DMS79 treated with DMSO at 0.1 percent for 48 hours (cell line): ENCODE data around the gene MAN2A2.
A peak's percentile ranks its signal among the peaks of the same experiment; 100 is the strongest.

Experiments used
- DNase-seq: peaks from one replicate; lab custom pipeline; 2025; lab: John Stamatoyannopoulos, UW

Gene MAN2A2

DNA sequence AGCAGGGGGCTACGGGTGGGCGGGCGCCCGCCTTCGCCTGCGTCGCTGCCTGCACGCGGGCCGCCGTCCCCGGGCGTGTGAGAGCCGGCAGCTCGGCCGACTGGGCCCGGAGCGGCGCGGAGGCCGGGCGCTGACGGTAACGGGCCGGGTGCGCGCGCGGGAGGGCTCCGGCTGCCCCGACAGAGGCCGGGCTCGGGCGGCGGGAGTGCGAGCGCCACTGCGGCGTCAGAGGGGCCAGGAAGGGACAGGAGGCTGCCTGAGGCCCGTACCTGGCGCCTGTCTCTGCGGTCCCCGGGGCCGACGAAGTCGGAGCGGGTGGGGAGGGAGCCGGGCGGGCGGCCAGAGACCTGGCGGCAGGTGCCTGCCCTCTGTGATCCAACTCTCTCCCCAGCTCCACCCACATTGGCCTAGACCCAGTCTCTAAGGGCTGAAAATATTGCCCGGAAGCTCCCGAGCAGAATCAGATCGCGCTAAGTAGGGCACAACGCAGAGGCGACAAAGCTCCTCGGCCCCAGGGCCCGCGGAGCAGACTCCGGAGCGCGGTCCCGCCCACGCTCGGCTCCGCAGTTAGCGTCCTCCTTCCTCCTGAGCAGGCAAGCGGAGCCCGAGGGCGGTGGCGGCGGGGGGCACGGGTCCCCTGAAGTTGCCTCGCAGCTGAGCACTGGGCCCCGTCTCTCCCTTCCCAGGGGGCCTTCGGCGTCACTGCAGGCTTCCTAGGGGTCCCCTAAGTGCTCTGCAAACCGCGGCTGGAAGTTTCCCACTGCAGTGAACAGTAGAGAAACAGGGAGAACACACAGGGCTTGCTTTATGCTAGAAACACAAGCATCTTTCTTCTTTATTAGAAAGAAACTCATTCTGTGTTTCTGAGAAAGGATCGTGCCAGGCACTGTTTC, at the start of gene MAN2A2:
Gene MAN2A2, plus strand, starts transcription at position 463 of the 893 bp plus-strand sequence. CDS start 906 bp downstream, outside the sequence.
- peak; percentile 6 for DNase-seq

DNA sequence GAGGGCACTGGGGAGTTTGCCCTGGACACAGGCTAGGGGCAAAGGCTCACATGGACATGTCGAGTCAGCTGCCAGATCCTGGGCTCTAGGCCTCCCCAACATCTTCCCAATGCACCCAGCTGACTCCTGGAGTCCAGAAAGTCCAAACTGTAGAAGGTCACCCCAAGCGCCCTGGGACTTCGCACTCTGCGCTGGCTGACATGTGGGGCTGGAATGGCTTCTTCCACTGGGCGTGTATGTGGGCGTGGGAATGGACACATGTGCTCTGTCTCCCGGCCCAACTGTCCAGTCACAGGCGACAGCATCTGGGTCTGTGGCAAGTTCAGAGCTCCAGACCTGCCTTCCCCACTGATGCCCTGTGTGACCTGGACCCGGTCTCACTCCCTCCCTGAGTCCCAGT, 48.0 kb upstream of the MAN2A2 start:
- no peak for DNase-seq

DNA sequence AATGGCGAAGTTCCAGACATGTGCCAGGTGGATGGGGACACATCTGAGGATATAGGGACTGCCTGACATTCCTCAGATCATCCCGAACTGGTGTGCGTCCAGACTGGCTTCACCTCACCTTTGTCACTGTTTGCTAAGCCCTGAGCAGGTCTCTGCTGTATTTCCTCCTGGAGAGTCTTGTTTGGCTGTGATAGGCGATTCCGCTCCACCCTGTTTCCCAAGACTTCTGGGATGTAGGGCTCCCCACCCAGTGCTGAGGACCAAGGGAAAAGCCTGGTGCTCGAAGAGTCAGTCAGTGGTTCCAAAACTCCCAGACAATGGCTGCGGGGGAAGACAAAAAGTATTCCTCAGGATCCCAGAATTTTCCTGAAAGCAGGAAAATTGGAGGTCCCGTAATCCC, 45.8 kb upstream of the MAN2A2 start:
- no peak for DNase-seq

DNA sequence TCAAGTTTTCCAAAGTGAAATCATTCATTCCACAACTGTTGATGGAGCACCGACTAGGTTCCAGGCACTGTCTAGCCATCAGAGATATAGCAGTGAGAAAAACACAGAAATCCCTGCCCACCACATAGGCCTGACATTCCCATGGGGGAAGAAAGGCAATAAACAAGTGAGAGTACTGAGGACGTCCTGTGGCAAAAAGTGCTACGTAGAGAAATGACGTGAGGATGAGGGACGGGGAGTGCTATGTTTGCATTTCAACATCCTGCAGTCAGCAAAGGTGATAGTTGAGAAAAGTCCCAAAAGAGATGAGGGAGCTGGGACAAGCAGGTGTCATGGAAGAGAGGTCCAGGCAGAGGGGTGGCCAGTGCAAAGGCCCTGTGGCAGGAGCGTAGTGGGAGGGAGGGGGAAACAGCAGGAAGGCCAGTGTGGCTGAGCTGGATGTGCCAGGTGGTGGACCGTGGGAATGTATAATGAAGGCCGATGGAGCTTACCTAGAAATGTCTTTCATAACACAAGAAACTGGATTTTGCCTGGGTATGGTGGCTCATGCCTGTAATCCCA, 45.1 kb upstream of the MAN2A2 start:
- no peak for DNase-seq

DNA sequence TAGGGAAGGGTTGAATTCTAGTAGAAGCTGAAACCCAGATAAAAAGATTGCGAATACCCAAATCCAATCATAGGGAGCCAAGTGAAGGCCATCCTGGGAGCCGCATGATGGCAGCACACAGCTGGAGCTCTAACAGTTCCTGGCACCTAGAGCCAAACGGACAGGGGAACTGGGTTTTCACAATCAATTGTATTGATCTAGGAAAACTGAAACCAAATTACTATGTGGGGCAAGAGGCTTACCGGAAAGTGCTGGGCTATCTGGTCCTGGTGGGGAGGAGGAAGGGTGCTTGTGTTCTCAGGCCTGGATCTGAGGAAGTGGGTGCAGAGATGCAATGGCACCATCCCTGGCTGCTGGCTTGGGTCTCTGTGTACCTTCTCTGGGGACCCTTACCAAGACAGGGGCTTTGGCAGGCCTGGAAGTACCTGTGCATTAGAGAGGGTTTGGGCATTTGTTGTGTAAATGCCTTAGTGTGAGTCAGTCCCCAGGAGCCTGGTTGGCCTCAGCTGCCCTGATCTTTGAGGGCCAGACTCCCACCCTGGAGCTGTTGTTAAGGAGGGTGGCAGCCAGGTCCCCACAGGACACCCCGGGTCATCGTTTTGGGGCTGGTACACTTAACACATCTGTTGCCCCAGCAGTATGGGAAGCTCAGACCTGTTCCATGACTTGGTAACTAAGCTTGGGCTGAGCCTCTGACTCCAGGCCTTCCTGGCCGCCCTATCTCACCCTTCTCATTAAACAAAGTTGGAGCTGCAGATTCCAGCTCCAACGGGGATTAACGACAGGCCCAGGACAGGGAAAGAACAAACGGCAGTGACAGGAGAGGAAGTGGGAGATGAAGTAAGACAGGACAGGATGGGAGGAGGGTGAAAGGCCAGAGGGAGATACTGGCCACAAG, 43.6 kb upstream of the MAN2A2 start:
- no peak for DNase-seq

DNA sequence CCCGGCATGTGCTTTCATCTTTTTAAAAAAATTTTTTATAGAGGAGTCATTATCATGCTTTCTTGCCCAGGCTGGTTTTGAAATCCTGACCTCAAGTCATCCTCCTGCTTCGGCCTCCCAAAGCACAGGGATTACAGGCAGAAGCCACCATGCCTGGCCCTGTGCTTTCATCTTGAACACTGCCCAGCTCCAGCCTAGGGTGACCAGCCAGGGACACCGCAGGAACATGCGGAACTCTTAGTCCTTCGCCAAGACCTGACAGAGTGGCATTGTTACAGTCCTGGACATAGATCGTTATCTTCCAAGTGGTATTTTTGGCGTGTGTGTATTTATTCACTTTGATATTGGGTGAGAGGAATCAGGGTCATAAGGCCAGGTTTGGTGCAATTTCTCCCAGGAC, 42.7 kb upstream of the MAN2A2 start:
- no peak for DNase-seq

DNA sequence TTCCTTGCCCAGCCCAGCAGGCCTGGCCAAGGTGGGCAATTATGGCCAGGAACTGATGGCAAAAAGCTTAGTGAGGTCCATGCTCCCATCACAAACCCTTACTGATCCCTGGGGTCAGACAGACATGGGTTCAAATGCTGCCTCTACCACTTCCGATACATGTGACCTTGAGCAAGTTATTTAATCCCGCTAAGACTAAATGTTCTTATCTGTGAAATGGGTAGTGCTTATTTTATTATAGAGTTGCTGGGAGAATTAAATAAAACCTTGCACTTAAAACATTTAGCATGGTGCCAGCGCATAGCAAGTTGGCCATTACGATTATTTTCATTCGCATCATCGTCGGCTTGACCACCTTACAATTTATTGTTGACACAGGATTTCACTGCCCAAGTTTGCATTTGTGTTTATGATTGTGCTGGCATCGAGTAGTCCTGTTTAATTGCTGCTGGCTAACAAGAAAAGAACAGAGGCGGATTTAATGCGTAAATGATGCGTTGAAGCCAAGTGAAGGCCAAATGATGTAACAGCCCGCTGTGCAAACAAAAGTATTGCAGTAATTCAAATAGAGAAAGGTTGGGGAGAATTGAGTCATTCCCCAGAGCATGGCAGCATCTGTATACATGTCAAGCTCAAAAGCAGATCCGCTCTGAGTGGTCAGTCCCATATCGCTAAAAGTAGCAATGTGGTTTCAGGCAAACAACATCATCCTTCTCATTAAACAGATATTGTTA, 42.0 kb upstream of the MAN2A2 start:
- DNase-seq, result no peak

DNA sequence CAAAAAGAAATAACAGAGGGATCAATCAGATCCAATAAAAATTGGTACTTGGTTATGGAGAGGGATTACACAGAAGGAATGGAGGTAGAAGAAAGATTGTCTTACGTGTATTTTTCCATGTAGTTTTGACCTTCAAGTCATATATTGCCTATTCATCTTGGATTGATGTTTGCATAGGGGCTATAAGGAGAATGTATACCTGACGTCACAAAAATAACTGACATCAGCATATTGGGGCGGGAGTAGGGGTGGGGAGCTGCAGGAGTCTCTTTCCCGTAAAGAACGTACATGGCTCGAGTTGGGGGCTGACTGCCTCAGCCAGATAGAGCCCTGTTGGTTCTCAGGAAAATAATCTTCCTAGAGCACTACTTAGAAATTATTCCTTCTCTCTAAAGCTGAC, 40.6 kb upstream of the MAN2A2 start:
- no peak for DNase-seq

DNA sequence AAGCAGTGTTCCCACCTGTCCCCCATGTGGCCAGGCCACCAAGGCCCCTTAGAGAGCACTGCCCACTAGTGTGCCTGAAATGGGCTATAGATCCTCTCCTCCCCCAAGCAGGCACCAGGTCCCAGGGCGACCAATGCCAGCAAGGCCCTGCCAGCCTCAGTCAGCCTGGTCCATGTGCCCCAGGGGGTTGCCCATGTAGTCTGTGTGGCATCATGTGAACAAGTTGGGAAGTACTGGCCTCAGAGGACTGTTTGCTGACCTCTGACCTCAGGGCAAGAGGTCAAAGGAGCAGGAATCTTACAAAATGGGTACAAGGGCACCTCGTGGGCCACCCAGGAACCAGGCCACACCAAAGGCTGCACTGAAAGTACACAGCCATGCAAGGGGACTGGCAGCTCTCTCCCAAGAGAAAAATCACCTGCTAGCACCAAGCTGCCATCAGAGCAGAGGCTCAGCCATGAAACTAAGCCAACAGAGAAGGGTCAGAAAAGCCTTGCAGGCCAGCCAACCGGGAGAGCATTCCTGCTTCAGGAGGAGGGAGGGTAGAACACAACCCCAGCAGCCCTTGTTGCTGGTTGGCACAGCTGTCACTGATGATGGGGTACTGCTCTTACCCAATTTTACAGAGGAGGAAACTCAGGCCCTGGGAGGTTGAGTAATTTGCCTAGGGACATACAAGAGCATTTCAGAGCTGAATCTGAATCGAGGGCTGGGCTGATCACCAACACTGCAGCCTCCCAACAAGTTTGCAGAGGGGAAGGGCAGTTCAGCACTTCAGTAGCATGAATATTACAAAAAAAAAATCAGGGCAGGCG, 39.9 kb upstream of the MAN2A2 start:
- no peak for DNase-seq

DNA sequence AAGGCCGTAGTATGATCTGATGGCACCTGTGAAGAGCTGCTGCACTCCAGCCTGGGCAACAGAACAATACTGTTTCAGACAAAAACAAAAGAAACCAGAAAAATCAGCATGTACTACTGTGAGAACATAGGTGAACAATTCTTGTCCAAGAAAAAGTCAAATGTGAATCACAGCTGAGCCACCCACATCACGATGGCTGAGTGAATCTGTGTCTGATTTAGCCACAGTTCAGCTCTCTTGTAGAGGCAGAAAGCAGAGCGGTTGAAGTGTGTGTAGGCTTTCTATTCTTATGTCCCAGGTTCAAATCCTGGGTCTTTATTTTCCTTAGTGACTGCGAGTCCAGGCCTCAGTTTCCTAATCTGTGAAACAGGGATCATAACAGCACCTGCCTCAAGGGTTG, 39.1 kb upstream of the MAN2A2 start:
- DNase-seq, result no peak

DNA sequence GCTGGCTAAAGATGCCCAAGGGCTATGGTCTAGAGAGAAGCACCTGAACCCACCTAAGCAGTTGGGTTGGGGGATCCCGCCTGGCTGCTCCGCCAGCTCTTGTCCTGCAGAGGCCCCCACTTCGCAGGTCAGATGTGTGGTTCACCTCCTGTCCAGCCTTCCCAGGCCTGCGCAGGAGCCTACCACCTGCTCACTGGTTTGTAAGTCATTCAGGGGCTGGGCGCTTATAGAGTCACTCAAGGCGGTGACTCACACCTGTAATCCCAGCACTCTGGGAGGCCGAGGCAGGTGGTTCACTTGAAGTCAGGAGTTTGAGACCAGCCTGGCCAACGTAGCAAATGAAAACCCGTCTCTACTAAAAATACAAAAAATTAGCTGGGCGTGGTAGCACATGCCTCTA, 38.6 kb upstream of the MAN2A2 start:
- DNase-seq, result no peak

DNA sequence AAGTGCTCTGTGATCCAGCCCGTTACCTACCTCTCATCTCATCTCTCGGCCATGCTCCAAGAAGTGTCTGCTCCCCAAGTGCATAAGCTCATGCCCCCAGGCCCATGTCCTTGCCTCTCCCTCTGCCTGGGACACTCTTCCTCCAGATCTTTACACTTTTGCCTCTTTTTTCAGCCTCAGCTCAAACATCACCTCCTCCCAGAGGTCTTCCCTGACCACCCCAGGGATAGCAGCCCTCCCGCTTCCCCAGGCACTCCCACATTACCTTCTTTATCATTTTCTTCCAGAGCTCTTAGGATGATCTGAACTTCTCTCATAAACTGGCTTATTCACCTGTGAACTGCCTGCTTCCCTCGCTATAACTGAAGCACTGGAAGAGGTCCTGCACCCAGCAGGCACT, 37.4 kb upstream of the MAN2A2 start:
- no peak for DNase-seq

DNA sequence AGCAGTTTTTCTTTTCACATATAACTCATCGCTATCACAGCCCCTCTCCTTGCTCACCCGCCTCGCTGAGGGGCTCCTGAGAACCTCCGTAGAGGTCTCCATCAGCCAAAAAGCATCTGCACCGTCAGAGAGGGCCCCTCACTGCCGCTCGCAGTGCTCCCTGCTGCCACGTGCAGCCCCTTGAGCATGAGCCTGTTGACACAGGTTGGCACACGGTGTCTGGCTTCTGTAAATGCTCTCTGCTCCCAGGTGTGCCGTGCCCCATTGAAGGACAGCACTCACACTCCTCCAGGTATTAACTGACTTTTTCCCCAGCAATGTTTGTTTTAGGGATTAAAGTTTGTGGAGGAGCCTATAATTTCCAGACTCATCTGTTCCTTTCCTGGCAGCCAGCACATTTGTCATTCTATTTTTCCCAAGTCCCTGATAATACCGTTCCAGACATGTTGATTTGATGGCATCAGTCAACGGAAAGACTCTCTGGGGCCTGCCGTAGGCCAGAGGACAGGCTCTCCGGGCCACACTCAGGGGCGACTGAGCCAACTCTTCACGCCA, 36.9 kb upstream of the MAN2A2 start:
- peak; percentile 16 for DNase-seq

DNA sequence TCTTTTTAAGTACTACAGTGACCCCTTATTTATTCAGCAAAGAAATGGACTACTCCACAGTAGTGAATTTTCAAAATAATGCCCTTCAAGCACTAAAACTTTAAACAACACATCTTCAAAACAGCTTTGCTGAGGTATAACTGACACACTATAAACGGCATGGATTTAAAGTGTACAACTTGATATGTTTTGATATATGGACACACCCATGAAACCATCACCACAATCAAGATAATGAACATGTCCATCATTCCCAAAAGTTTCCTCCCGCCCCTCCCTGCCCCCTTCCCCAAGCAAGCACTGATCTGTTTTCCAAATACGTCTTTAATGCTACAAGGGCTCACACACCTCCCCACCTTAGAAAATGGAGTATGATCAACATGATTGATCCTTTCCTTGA, 36.3 kb upstream of the MAN2A2 start:
- DNase-seq, result no peak

DNA sequence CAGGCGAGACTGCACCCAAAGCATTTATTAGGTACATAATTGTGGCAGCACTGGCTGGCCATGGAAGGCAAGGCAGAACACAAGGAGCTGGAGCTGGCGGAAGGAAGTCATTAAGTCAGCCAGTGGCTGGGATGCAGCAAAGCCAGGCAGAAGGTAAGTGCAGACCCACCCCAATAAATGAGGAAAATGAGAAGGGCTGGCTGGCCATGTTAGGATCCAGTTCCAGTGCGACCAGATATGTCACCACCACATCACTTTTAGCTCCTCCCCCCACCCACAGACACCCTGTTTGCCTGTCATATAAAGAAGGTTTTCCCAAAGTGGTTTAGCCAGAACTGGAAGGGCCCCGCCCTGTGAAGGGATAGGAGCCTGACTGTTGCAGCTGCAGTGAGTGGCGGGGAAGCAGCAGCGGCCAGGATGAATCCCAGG, 34.8 kb upstream of the MAN2A2 start, which contains the start of gene FURIN:
Gene FURIN, plus strand, starts transcription at position 328 of the 429 bp plus-strand sequence. CDS start 7,153 bp downstream, outside the sequence.
- no peak for DNase-seq

DNA sequence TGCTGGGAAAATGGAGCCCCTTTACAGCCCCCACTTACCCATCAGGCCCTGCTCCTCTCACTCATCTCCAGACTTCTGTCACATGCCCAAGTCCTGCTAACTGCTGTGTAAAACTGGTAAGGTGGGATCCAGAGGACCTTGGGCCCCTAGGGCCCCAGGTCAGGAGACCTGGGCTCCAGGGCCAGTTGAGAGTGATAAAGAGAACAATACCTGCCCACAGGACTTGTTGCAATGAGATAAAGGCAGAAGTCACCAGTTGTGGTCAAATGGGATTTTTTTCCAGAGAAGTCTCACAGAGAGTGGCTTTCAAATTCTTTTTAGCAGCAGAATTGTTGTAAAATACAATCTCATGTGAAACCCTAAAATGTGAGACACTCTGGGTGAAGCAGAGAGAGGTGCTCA, 34.0 kb upstream of the MAN2A2 start:
- DNase-seq, result no peak

DNA sequence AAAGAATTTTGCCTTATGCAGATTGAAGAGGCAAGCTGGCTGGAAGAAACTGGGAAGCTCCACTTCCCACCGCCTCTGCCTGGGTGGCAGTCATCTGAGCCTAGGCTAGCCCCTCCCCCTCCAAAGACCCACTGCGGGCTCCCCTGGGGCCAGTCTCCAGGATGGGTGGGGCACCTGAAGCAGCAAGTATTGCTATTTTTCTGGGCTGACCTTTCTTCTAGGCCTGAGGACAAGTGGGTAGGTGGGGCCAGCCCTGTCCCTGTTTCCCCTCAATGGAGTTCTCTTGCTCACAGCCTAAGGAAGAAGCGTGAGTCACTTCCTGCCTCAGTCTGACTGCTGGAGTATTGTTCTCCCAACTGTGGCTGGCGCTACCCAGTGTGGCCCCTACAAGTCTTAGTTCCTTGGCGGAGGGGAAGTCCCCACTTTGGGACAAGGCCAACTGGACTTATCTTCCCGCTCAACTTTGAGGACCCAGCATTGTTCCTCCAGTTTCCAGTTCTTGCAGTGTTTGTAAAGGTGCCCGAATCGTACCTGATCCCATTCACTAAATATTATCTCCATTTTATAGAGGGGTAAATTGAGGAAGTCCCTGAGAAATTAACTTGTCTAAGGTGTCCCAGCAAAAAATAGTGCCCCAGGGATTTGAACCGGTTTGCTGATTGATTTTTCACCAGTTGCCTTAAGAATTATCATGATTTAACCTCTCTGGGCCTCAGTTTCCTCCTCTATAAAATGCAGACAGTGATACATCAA, 33.3 kb upstream of the MAN2A2 start:
- DNase-seq, result no peak

DNA sequence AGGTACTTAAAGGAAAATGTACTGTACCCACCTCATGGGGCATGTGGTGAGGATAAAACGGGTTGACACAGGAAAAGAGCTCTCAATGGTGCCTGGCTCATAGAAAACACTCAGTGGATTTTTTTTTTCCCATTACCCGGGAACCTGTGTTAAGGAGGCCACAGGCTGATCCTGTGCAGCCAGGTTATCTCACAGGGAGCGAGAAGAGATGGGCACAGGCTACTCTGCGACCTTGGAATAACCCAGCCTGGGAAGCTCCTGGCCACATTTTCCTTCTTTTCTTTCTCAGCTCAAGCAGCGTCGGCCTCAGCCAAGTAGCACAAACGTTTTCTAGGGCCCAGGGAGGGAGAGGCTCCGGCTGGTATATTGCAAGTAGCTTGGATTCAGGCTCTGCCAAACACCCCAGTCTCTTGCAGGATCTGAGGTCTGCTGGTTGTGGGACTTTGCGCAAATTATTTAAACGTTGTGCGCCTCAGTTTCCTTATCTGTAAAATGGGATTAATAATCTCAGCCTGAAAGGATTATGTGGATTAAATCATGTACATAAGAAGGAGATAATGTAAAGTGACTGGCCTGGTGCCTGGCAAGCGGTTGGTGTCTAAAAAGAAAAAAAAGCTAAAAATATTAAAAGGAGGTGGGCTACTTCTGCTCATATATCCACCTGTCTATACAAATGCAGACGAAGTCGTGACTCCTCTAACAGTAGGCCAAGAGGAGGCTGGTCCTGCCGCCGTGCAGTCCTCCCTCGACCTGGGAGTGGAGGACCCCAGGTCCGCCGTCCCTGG, 32.6 kb upstream of the MAN2A2 start:
- no peak for DNase-seq

DNA sequence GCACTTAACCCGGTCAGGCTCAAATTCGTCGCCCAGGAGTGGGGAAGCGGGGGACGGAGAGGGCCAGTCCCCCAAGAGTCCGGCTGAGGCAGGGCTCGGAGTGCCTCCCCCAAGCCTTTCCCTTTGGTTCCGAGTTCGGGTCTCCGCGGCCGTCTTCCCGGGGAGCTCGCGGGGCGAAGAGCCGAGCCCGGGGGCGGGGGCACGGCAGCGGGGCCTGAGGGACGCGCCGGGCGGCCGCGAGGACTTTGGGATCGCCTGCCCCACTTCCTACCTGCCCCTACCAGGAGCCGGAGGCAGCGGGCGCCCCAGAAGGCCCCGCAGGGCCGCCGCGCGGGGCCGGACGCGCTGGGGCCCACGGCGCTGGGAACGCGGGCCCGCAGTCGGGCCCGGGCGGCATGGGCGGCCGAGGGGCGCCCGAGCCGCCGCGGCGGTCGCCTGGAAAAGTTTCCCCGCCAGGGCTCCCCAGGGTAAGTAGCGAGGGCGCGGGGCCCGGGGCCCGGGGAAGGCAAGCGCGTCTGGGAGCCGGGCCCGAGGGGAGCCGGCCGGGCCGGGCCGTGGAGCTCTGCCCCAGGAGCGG, 31.9 kb upstream of the MAN2A2 start:
- DNase-seq, result no peak
